ENCODE measurements around the gene TMEM270.

Gene TMEM270

GRCh38 chr7:73907554-73908122 lies 46.7 kb downstream of the TMEM270 start:
- no peak for DNase-seq (ENCODE audit: low read depth)

GRCh38 chr7:73908123-73908611 lies 47.2 kb downstream of the TMEM270 start:
- no peak for DNase-seq (ENCODE audit: low read depth)

- no peak for DNase-seq (ENCODE audit: low read depth)
Measured at GRCh38 chr7:73909051-73909941, 48.3 kb downstream of the TMEM270 start.

- DNase-seq (ENCODE audit: low read depth), result no peak
Measured at GRCh38 chr7:73909996-73910395, 49.0 kb downstream of the TMEM270 start.

GRCh38 chr7:73912223-73912622 lies 51.3 kb downstream of the TMEM270 start:
- no peak for DNase-seq (ENCODE audit: low read depth)
